ENCODE results near the gene DTX4.

DNA sequence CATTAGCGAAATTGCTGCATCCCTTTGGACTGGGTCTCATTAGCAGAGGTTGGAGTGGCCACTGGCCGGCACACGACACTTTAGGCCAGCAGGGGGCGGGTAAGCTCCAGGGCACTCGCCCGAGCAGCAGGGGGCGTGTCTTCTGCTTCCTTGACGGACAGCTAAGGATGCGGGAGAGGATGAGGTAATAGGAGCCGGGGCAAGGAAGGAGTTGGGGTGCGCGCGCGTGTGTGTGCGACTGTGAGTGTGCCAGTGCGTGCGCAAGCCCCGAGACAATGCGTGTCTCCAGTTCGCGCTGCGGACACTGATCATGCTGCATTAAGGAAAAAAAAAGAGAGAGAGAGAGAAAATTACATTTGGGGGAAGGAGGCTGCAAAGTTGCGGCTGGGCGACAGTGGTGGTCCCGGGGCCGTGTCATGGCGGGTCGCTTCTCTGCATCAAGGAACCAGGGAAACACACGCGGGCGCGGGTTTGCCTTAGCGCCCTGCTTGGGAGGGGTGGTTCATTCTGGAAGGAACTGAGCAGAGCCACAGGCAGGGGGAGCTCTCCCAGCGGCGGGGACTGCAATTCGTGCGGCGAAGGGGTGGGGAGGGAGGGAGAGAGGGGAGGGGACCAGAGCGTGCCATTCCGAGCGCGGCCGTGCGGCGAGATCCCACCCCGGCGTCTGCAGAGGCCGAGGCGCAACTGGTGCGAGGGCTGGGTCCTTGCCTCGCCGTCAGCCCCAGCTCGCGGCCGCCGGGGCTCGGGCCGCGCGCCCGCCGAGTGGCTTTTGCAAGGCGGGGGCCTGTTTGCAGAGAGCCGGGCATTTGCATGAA lies at the start of gene DTX4:
- no peak for TF ChIP-seq EZH2phosphoT487 (IDR thresholded peaks at IDR 0.05; ENCODE audit: borderline replicate concordance)
- TF ChIP-seq, protein P1, sequence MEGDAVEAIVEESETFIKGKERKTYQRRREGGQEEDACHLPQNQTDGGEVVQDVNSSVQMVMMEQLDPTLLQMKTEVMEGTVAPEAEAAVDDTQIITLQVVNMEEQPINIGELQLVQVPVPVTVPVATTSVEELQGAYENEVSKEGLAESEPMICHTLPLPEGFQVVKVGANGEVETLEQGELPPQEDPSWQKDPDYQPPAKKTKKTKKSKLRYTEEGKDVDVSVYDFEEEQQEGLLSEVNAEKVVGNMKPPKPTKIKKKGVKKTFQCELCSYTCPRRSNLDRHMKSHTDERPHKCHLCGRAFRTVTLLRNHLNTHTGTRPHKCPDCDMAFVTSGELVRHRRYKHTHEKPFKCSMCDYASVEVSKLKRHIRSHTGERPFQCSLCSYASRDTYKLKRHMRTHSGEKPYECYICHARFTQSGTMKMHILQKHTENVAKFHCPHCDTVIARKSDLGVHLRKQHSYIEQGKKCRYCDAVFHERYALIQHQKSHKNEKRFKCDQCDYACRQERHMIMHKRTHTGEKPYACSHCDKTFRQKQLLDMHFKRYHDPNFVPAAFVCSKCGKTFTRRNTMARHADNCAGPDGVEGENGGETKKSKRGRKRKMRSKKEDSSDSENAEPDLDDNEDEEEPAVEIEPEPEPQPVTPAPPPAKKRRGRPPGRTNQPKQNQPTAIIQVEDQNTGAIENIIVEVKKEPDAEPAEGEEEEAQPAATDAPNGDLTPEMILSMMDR (conservative IDR thresholded peaks at IDR 0.05; ENCODE audit: low read length) = peak; percentile 71

All from Loucy (cell line).